Heart left ventricle (tissue), 16 donors: ENCODE measurements around the gene C16orf90. TPM values are rescaled to one million over a fixed set of nuclear protein-coding genes. Genes with fewer than 3 reads are reported as not detected.

Experiments used
- ATAC-seq, 4 donors: fragments of 200-7000 bp; cut with Tn5 transposase; one replicate each; pipeline ENCODE4 v1.9.1; 2020 to 2022; ENCODE audit warnings: moderate library complexity in 4 of 4, mild to moderate bottlenecking in 3 of 4, moderate number of reproducible peaks in 1 of 4
- DNase-seq, 5 donors: peaks; one replicate each; pipeline ENCODE4 v3.0.0-alpha.2; 2020
- H3K27ac ChIP-seq, 12 donors: fragments of 200-600 bp; sonication (generic) in 4 of 12; one replicate each; pipeline versions ENCODE4 v1.5.0 to v1.8.0; 2016 to 2022; ENCODE audit warnings: mild to moderate bottlenecking in 2 of 12
- H3K27me3 ChIP-seq, 9 donors: fragments of 200-600 bp; sonication (generic) in 2 of 9; one replicate each; pipeline versions ENCODE4 v1.5.1 to v1.8.0; 2016 to 2022; ENCODE audit warnings: mild to moderate bottlenecking in 3 of 9
- H3K36me3 ChIP-seq, 9 donors: fragments of 200-600 bp; sonication (generic) in 2 of 9; one replicate each; pipeline versions ENCODE4 v1.5.0 to v1.8.0; 2018 to 2022; ENCODE audit warnings: mild to moderate bottlenecking in 2 of 9
- H3K4me1 ChIP-seq, 12 donors: fragments of 200-600 bp; sonication (generic) in 4 of 12; one replicate each; pipeline versions ENCODE4 v1.5.0 to v1.8.0; 2016 to 2022; ENCODE audit warnings: mild to moderate bottlenecking in 3 of 12
- H3K4me3 ChIP-seq, 12 donors: fragments of 200-600 bp; sonication (generic) in 4 of 12; one replicate each; pipeline versions ENCODE4 v1.5.0 to v1.8.0; 2017 to 2022; ENCODE audit warnings: mild to moderate bottlenecking in 9 of 12, moderate library complexity in 4 of 12
- H3K9me3 ChIP-seq, 12 donors: fragments of 200-600 bp; sonication (generic) in 4 of 12; one replicate each; pipeline versions ENCODE4 v1.5.0 to v1.8.0; 2016 to 2022; ENCODE audit warnings: mild to moderate bottlenecking in 1 of 12
- POLR2A ChIP-seq, 2 donors: fragments of 450-650 bp; IDR thresholded peaks; one replicate each; pipeline ENCODE4 v1.6.1; 2017; ENCODE audit warnings: antibody characterized with exemption in 2 of 2, mild to moderate bottlenecking in 2 of 2, moderate library complexity in 2 of 2
- WGBS, 4 donors: extraction: QIAGEN DNeasy Blood & Tissue Kit in 2 of 4; methylation state at CpG; one replicate each; pipeline versions ENCODE4 v1.1.5 to v1.1.7; 2013 to 2018; 5-methylcytosine and 5-hydroxymethylcytosine counted together
- intact Hi-C, 10 donors: fragments of 100-400 bp; cut with DNase I; formaldehyde crosslinking; loops; one replicate each; pipeline versions ENCODE4 v1.11.1 to v1.14.2; 2022
- polyA plus RNA-seq, 2 donors: library from polyadenylated mRNA; stranded (reverse); fragments of 200-250 nt; gene quantifications; one replicate each; pipeline ENCODE4 v1.2.3, GENCODE V29; 2013
- total RNA-seq, 9 donors: library from RNA; depleted of rRNA in 2 of 9; stranded (reverse); fragments of >200 nt in 2 of 9; fragmentation: NEBNext Ultra II Directional in 3 of 9; extraction: Animal tissue kit (Norgen Biotek cat#: 25700) in 3 of 9; gene quantifications; one replicate each; pipeline versions ENCODE4 v1.1.0 to v1.2.4, GENCODE V29; 2016 to 2023
- TF ChIP-seq, protein P1 (sequence below), 12 donors: fragments of 200-600 bp; sonication (generic) in 4 of 12; IDR thresholded peaks; one replicate each; pipeline versions ENCODE4 v1.5.0 to v1.8.0; 2018 to 2022; ENCODE audit warnings: antibody characterized with exemption in 12 of 12, mild to moderate bottlenecking in 5 of 12
- donor health status: ischemic (EF 13 %, LVEDD 7.1; RV severe dilation, severe dysfunction).
- donor health status: healthy with polysubstance abuse.
- donor health status: DM: no; HTN: yes; CAD: no.
- donor health status: DM: no; HTN: no; CAD: no.
- donor health status: ischemic (EF 25% LVEDD 6.9; RV normal size, moderate dysfunction).
- donor health status: ischemic (EF 25% LVEDD 5.7; RV mildly dilated, moderate dysfunction).
- donor health status: healthy.
- donor health status: DM: yes; HTN: yes; CAD: no.
- donor health status: ischemic (EF 35%, LVEDD 5.7; RV mildly dilated, moderate dysfunction).
- donor health status: nonischemic (EF 11% LVEDD 7.7; RV severe dilation, severe dysfunction).
- donor health status: DM: yes; HTN: yes; CAD: no.
- donor health status: PGD.
- donor health status: ischemic (EF 29% LVEDD 5.4; RV normal size, mild dysfunction).
- donor health status: nonischemic (EF 23%, LVEDD 6.1; RV moderate dilation, normal function).

C16orf90 gene
- total and polyA plus RNA-seq, 11 donors, result not detected

GRCh38 chr16:3519581-3519980 lies 24.3 kb upstream of the C16orf90 start:
- Histone ChIP-seq H3K27ac (peak overlapping the region in 1 of 12 donors; percentile 79), H3K9me3 (no peaks in the 10 kb centered on the region), H3K36me3 (peaks cover 0 to 100% (median 91%) of the 10 kb centered on the region in 9 donors), H3K4me1 (no peaks in the 10 kb centered on the region), H3K4me3 (no peak overlapping the region), H3K27me3 (no peaks in the 10 kb centered on the region)
- intact Hi-C loops, result no loop called here
- TF ChIP-seq POLR2A (IDR thresholded peaks at IDR 0.05), result no peak
- TF ChIP-seq, protein P1, sequence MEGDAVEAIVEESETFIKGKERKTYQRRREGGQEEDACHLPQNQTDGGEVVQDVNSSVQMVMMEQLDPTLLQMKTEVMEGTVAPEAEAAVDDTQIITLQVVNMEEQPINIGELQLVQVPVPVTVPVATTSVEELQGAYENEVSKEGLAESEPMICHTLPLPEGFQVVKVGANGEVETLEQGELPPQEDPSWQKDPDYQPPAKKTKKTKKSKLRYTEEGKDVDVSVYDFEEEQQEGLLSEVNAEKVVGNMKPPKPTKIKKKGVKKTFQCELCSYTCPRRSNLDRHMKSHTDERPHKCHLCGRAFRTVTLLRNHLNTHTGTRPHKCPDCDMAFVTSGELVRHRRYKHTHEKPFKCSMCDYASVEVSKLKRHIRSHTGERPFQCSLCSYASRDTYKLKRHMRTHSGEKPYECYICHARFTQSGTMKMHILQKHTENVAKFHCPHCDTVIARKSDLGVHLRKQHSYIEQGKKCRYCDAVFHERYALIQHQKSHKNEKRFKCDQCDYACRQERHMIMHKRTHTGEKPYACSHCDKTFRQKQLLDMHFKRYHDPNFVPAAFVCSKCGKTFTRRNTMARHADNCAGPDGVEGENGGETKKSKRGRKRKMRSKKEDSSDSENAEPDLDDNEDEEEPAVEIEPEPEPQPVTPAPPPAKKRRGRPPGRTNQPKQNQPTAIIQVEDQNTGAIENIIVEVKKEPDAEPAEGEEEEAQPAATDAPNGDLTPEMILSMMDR (IDR thresholded peaks at IDR 0.05), result no peak
- DNase-seq (no peak), ATAC-seq (no peak)
- 93 to 99% (median 95%) methylated on average over 2 of the region's 2 CpGs for WGBS, 4 donors

DNA sequence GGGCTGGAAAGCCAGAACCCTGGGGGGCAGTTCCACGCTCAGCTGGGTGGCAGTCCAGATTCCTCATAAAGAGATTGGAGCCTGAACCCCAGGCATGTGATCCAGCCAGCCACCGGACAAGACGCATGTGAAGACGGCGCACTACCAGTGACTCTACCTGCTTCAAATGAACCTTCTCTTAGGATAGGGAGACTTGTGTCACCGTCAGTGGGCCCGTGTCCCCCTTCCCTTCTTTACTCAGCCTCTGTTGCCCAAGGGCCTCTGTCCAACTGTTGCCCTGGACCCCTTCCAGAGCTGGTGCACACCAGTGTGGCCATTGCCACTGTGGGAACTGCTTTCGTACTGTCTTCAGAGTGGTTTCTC lies 23.7 kb upstream of the C16orf90 start:
- peaks cover 0 to 100% (median 93%) of the 10 kb centered on the region in 9 donors for H3K36me3 ChIP-seq
- WGBS, 4 donors, result 94 to 98% (median 97%) methylated on average over 8 of the region's 8 CpGs
- H3K4me3 ChIP-seq, result no peak overlapping the region
- DNase-seq, result no peak
- no peak for TF ChIP-seq POLR2A (IDR thresholded peaks at IDR 0.05)
- TF ChIP-seq, protein P1 (IDR thresholded peaks at IDR 0.05), result no peak
- H3K27ac ChIP-seq, result no peak overlapping the region
- no peaks in the 10 kb centered on the region for H3K4me1 ChIP-seq
- H3K9me3 ChIP-seq, result no peaks in the 10 kb centered on the region
- no peak for ATAC-seq
- no peaks in the 10 kb centered on the region for H3K27me3 ChIP-seq
- intact Hi-C loops, result no loop called here

DNA sequence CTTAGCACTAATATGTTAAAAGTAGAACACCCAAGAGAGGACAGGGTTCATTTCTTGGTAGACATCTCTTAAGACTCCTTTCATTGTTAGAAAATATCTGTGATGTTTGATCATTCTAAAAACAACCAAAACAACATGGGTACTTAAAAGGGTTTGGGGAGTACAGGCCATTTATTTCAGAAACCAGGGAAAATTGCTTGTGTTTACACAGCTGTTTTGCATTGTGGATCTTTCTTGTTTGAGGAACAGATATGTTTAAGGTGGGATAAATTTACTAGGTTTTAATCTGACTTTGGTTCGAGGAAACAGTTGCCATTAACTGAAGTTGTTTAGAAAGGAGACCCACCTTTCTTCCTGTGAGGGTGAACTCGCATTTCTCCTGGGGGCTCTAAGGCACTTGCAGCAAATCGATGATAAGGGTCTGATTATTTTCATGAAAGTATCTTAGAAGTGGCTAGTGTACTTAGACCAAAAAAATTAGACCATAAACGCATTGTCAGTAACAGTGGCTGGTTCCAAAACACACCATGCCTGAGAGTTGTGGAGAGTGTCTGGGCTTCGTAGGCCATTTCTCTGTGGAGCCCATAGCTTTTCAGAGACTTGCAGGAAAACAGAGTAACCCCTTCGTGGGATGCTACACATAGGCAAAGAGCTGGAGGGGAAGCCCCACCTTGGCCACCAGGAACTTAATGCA lies 23.1 kb upstream of the C16orf90 start:
- ATAC-seq (no peak), DNase-seq (no peak)
- H3K4me1 ChIP-seq, result no peaks in the 10 kb centered on the region
- TF ChIP-seq, protein P1 (IDR thresholded peaks at IDR 0.05), result no peak
- no peak for TF ChIP-seq POLR2A (IDR thresholded peaks at IDR 0.05)
- 81 to 91% (median 90%) methylated on average over 6 of the region's 6 CpGs for whole genome bisulfite sequencing, 4 donors
- no peak overlapping the region for H3K4me3 ChIP-seq
- intact Hi-C loops, result no loop called here
- no peak overlapping the region for H3K27ac ChIP-seq
- H3K36me3 ChIP-seq, result peaks cover 0 to 100% (median 93%) of the 10 kb centered on the region in 9 donors
- H3K9me3 ChIP-seq, result no peaks in the 10 kb centered on the region
- H3K27me3 ChIP-seq, result no peaks in the 10 kb centered on the region

- Histone ChIP-seq H3K27ac (no peak overlapping the region), H3K27me3 (no peaks in the 10 kb centered on the region), H3K36me3 (peaks cover 0 to 100% (median 97%) of the 10 kb centered on the region in 9 donors), H3K9me3 (no peaks in the 10 kb centered on the region), H3K4me1 (no peaks in the 10 kb centered on the region), H3K4me3 (no peak overlapping the region)
- WGBS, 4 donors, result 91 to 95% (median 93%) methylated on average over 4 of the region's 4 CpGs
- DNase-seq (no peak), ATAC-seq (no peak)
- intact Hi-C loops, result no loop called here
- TF ChIP-seq, protein P1 (IDR thresholded peaks at IDR 0.05), result no peak
These were observed 20.6 kb upstream of the C16orf90 start for GRCh38 chr16:3515897-3516296.
